Kidney (tissue), 14 donors: ENCODE results near the gene HTR2B. TPM values are rescaled to one million over a fixed set of nuclear protein-coding genes. Genes with fewer than 3 reads are reported as not detected.

ENCODE experiments used
- DNase-seq, 5 donors: peaks; one replicate each; pipeline ENCODE4 v3.0.0-alpha.2; 2013 to 2020
- FAIRE-seq: peaks from 2 replicates; lab custom pipeline; 2012; peaks lifted over from hg19 to GRCh38; lab: Jason Lieb, UNC
- H3K27ac ChIP-seq, 2 donors: one replicate each; pipeline ENCODE4 v1.7.0; 2013; ENCODE audit warnings: low read depth in 2 of 2, low read length in 2 of 2, inconsistent platforms in 1 of 2
- H3K27me3 ChIP-seq: one replicate; pipeline ENCODE4 v1.7.1; 2013; ENCODE audit warnings: low read length, inconsistent platforms; ENCODE audit not compliant: control insufficient read depth, insufficient read depth
- H3K36me3 ChIP-seq, 3 donors: one replicate each; pipeline versions ENCODE4 v1.7.0 to v1.7.1; 2013; ENCODE audit warnings: low read length in 3 of 3, control low read depth in 1 of 3, inconsistent platforms in 1 of 3; ENCODE audit not compliant: insufficient read depth in 3 of 3, control insufficient read depth in 2 of 3
- H3K4me1 ChIP-seq, 3 donors: one replicate each; pipeline versions ENCODE4 v1.7.0 to v1.7.1; 2013; ENCODE audit warnings: low read length in 3 of 3, inconsistent platforms in 1 of 3, low read depth in 1 of 3; ENCODE audit not compliant: control insufficient read depth in 2 of 3, insufficient read depth in 2 of 3
- H3K4me3 ChIP-seq, 3 donors: one replicate each; pipeline versions ENCODE4 v1.7.0 to v1.8.1; 2013; ENCODE audit warnings: low read length in 3 of 3, control low read depth in 1 of 3, inconsistent platforms in 1 of 3
- H3K9ac ChIP-seq, 3 donors: one replicate each; pipeline versions ENCODE4 v1.7.0 to v1.7.1; 2013; ENCODE audit warnings: low read length in 3 of 3, control low read depth in 1 of 3, inconsistent platforms in 1 of 3
- H3K9me3 ChIP-seq, 3 donors: one replicate each; pipeline versions ENCODE4 v1.7.0 to v1.7.1; 2013; ENCODE audit warnings: low read length in 3 of 3, control low read depth in 1 of 3, inconsistent platforms in 1 of 3; ENCODE audit not compliant: control insufficient read depth in 2 of 3, insufficient read depth in 1 of 3
- CTCF ChIP-seq: IDR thresholded peaks from 3 replicates; pipeline ENCODE4 v1.5.1; 2012; ENCODE audit warnings: mild to moderate bottlenecking, moderate library complexity, borderline replicate concordance; ENCODE audit not compliant: insufficient read depth; ENCODE audit errors: extremely low read depth
- intact Hi-C: fragments of 100-400 bp; cut with DNase I; formaldehyde crosslinking; loops from one replicate; pipeline ENCODE4 v1.11.1; 2022
- polyA plus RNA-seq: library from polyadenylated mRNA; stranded (reverse); fragments of 350-450 nt; fragmentation: Illumina TruSeq; extraction: RNeasy Lipid Tissue Mini Kit (QIAGEN cat#74804); gene quantifications from one replicate; pipeline ENCODE4 v1.2.3, GENCODE V29; 2014; ENCODE audit warnings: low read depth, low replicate concordance; ENCODE audit not compliant: insufficient read depth
- total RNA-seq: library from RNA; stranded (reverse); fragmentation: NEBNext Ultra II Directional; extraction: Animal tissue kit (Norgen Biotek cat#: 25700); gene quantifications from one replicate; pipeline ENCODE4 v1.2.1, GENCODE V29; 2021
- donor health status: control.
- donor health status: control.
- donor health status: control.
- donor health status: control.
- donor health status: control.
- donor health status: DM: yes; HTN: yes; CAD: no.
- donor health status: Normal renal cell carcinoma (clear cell type).

HTR2B gene
- total and polyA plus RNA-seq, 2 donors from 2014 or later = 2.0 to 3.0 TPM

- H3K9me3 ChIP-seq = peaks cover 0 to 14% (median 0%) of the 10 kb centered on the region in 3 donors
- H3K36me3 ChIP-seq = peaks cover 3 to 13% (median 7%) of the 10 kb centered on the region in 3 donors
- no peaks in the 10 kb centered on the region for H3K4me1 ChIP-seq
- no peak overlapping the region for H3K27ac ChIP-seq
- H3K9ac ChIP-seq = no peak overlapping the region
- no peak for FAIRE-seq
- no peak for TF ChIP-seq CTCF
- no peak for DNase-seq
- no peak overlapping the region for H3K4me3 ChIP-seq
- intact Hi-C loops = loop anchor here (10.0 kb wide), 1 partner anchor 95 kb away; the partner anchor contains the start of gene ARMC9
- no peaks in the 10 kb centered on the region for H3K27me3 ChIP-seq
These were observed 24.9 kb downstream of the HTR2B start for GRCh38 chr2:231099918-231100317.

GRCh38 chr2:231094736-231095346 is 30.0 kb downstream of the HTR2B start:
- H3K4me1 ChIP-seq = no peaks in the 10 kb centered on the region
- H3K9me3 ChIP-seq = peaks cover 0 to 10% (median 0%) of the 10 kb centered on the region in 3 donors
- H3K9ac ChIP-seq = no peak overlapping the region
- DNase-seq (no peak), FAIRE-seq (no peak)
- no peak for TF ChIP-seq CTCF
- no peaks in the 10 kb centered on the region for H3K27me3 ChIP-seq
- H3K36me3 ChIP-seq = peaks cover 2 to 24% (median 5%) of the 10 kb centered on the region in 3 donors
- intact Hi-C loops = no loop called here
- no peak overlapping the region for H3K27ac ChIP-seq
- no peak overlapping the region for H3K4me3 ChIP-seq

- no peaks in the 10 kb centered on the region for H3K27me3 ChIP-seq
- peaks cover 3 to 16% (median 5%) of the 10 kb centered on the region in 3 donors for H3K36me3 ChIP-seq
- peaks cover 0 to 5% (median 0%) of the 10 kb centered on the region in 3 donors for H3K9me3 ChIP-seq
- FAIRE-seq (no peak), DNase-seq (no peak)
- no peak for TF ChIP-seq CTCF
- no peak overlapping the region for H3K9ac ChIP-seq
- no peak overlapping the region for H3K4me3 ChIP-seq
- intact Hi-C loops = no loop called here
- no peak overlapping the region for H3K27ac ChIP-seq
- H3K4me1 ChIP-seq = no peaks in the 10 kb centered on the region
These were observed 30.9 kb downstream of the HTR2B start for GRCh38 chr2:231093933-231094332.
